HepG2 (cell line): ENCODE data around the gene PTHLH. TPM values are rescaled to one million over a fixed set of nuclear protein-coding genes. Genes with fewer than 3 reads are reported as not detected.

Experiments used
- CHD4 ChIP-seq: fragments of 200-600 bp; sonication (generic); IDR thresholded peaks from 2 replicates; pipeline ENCODE4 v1.7.0; 2017; ENCODE audit warnings: mild to moderate bottlenecking, low read length, borderline replicate concordance
- GPN1 ChIP-seq: sonication (generic); formaldehyde crosslinking; IDR thresholded peaks from 2 replicates; pipeline ENCODE4 v1.5.1; 2020; ENCODE audit warnings: missing genetic modification reagents, borderline replicate concordance
- KAT8 ChIP-seq: IDR thresholded peaks from 2 replicates; pipeline ENCODE4 v1.6.1; 2016; ENCODE audit warnings: missing genetic modification reagents, missing compliant biosample characterization
- MAF1 ChIP-seq: sonication (generic); formaldehyde crosslinking; IDR thresholded peaks from 2 replicates; pipeline ENCODE4 v1.5.0; 2020; ENCODE audit warnings: missing genetic modification reagents, borderline replicate concordance
- NKX3-1 ChIP-seq: sonication (generic); formaldehyde crosslinking; IDR thresholded peaks from 2 replicates; pipeline ENCODE4 v1.5.0; 2020; ENCODE audit warnings: missing genetic modification reagents
- PAF1 ChIP-seq: IDR thresholded peaks from 2 replicates; pipeline ENCODE4 v1.6.1; 2016; ENCODE audit warnings: missing genetic modification reagents, missing compliant biosample characterization
- PHF20 ChIP-seq: sonication (generic); formaldehyde crosslinking; IDR thresholded peaks from 2 replicates; pipeline ENCODE4 v1.5.0; 2020; ENCODE audit warnings: mild to moderate bottlenecking, missing genetic modification reagents
- PHF8 ChIP-seq: sonication (generic); formaldehyde crosslinking; IDR thresholded peaks from 2 replicates; pipeline ENCODE4 v1.5.0; 2020; ENCODE audit warnings: missing genetic modification reagents
- ZNF547 ChIP-seq: sonication (generic); formaldehyde crosslinking; IDR thresholded peaks from 2 replicates; pipeline ENCODE4 v1.5.1; 2020; ENCODE audit warnings: mild to moderate bottlenecking, missing genetic modification reagents
- ZNF577 ChIP-seq: sonication (generic); formaldehyde crosslinking; IDR thresholded peaks from 2 replicates; pipeline ENCODE4 v1.4.0; 2020; ENCODE audit warnings: mild to moderate bottlenecking, low read depth, missing genetic modification reagents, borderline replicate concordance
- ZNF761 ChIP-seq: sonication (generic); formaldehyde crosslinking; conservative IDR thresholded peaks from 2 replicates; pipeline ENCODE4 v1.4.0; 2020; ENCODE audit warnings: mild to moderate bottlenecking, missing genetic modification reagents
- ZSCAN20 ChIP-seq: sonication (generic); formaldehyde crosslinking; IDR thresholded peaks from 2 replicates; pipeline ENCODE4 v1.4.0; 2020; ENCODE audit warnings: missing genetic modification reagents, mild to moderate bottlenecking, borderline replicate concordance
- polyA plus RNA-seq, 8 experiments: library from polyadenylated mRNA; depleted of rRNA in 3 of 8; stranded (reverse) in 7 of 8; unstranded in 1 of 8; fragments of >200 nt; fragmentation: Illumina TruSeq in 4 of 8; extraction: Trizol in 4 of 8; gene quantifications; 2 replicates each; pipeline versions ENCODE4 v1.2.1 to v1.2.3, GENCODE V29; 2011 to 2016; ENCODE audit warnings: low read depth in 4 of 8, missing spikeins in 1 of 8, mixed read lengths in 1 of 8; ENCODE audit not compliant: insufficient read depth in 1 of 8
- total RNA-seq, 5 experiments: library from RNA; depleted of rRNA; stranded (reverse); fragments of >200 nt; fragmentation: Illumina TruSeq; extraction: Trizol; gene quantifications; 2 replicates each; pipeline ENCODE4 v1.2.3, GENCODE V29; 2016; ENCODE audit warnings: low read depth in 1 of 5
- TF ChIP-seq, protein P1 (sequence below), 2 experiments: fragments of 450-650 bp in 1 of 2; sonication (generic) in 1 of 2; formaldehyde crosslinking in 1 of 2; IDR thresholded peaks; 2 replicates each; pipeline versions ENCODE4 v1.6.1 to v1.8.0; 2016 to 2022; ENCODE audit warnings: antibody characterized with exemption in 1 of 2, mild to moderate bottlenecking in 1 of 2, missing genetic modification reagents in 1 of 2
- TF ChIP-seq, protein P2 (sequence below): sonication (generic); formaldehyde crosslinking; IDR thresholded peaks from 2 replicates; pipeline ENCODE4 v1.4.0; 2020; ENCODE audit warnings: missing genetic modification reagents, borderline replicate concordance
- TF ChIP-seq, protein P3 (sequence below): sonication (generic); formaldehyde crosslinking; IDR thresholded peaks from 2 replicates; pipeline ENCODE4 v1.4.0; 2020; ENCODE audit warnings: missing genetic modification reagents, borderline replicate concordance

PTHLH gene
- total and polyA plus RNA-seq, 2 of the 13 experiments (the other 11 are each of a cell fraction or from before 2014, with no cell fraction given), result 0.22 TPM; not detected in 1

DNA sequence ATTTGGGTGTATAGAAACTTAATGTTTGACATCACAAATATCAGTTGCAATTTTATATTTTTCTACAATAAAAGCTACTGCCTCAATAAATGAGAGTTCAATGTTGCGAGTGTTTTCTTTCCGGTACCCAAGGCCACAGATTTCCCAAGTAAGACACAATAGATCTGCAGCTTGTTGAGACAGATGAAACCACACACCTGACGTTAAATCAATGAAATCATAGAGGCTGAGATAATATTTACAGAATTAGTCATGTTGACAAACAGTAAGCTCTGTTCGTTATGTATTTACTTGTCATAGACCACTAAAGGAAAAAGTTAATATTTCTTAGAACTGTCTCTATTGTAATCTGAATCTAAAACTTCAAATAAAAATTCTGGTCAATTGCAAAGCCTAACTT lies 49.2 kb upstream of the PTHLH start (continued):
- TF ChIP-seq PHF8 (CRISPR knock-in tag) (no peak), ZSCAN20 (CRISPR knock-in tag) (no peak), PHF20 (no peak), ZNF547 (no peak), ZNF761 (CRISPR knock-in tag) (no peak), CHD4 (no peak), ZNF577 (no peak), KAT8 (CRISPR knock-in tag) (no peak; the same call in 1 of the 2 replicates), GPN1 (CRISPR knock-in tag) (no peak), PAF1 (CRISPR knock-in tag) (no peak), MAF1 (CRISPR knock-in tag) (no peak), NKX3-1 (CRISPR knock-in tag) (no peak)
- TF ChIP-seq, protein P1, sequence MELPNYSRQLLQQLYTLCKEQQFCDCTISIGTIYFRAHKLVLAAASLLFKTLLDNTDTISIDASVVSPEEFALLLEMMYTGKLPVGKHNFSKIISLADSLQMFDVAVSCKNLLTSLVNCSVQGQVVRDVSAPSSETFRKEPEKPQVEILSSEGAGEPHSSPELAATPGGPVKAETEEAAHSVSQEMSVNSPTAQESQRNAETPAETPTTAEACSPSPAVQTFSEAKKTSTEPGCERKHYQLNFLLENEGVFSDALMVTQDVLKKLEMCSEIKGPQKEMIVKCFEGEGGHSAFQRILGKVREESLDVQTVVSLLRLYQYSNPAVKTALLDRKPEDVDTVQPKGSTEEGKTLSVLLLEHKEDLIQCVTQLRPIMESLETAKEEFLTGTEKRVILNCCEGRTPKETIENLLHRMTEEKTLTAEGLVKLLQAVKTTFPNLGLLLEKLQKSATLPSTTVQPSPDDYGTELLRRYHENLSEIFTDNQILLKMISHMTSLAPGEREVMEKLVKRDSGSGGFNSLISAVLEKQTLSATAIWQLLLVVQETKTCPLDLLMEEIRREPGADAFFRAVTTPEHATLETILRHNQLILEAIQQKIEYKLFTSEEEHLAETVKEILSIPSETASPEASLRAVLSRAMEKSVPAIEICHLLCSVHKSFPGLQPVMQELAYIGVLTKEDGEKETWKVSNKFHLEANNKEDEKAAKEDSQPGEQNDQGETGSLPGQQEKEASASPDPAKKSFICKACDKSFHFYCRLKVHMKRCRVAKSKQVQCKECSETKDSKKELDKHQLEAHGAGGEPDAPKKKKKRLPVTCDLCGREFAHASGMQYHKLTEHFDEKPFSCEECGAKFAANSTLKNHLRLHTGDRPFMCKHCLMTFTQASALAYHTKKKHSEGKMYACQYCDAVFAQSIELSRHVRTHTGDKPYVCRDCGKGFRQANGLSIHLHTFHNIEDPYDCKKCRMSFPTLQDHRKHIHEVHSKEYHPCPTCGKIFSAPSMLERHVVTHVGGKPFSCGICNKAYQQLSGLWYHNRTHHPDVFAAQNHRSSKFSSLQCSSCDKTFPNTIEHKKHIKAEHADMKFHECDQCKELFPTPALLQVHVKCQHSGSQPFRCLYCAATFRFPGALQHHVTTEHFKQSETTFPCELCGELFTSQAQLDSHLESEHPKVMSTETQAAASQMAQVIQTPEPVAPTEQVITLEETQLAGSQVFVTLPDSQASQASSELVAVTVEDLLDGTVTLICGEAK (IDR thresholded peaks at IDR 0.05), result no peak
- TF ChIP-seq, protein P1 (CRISPR knock-in tag; IDR thresholded peaks at IDR 0.05), result no peak
- TF ChIP-seq, protein P2, sequence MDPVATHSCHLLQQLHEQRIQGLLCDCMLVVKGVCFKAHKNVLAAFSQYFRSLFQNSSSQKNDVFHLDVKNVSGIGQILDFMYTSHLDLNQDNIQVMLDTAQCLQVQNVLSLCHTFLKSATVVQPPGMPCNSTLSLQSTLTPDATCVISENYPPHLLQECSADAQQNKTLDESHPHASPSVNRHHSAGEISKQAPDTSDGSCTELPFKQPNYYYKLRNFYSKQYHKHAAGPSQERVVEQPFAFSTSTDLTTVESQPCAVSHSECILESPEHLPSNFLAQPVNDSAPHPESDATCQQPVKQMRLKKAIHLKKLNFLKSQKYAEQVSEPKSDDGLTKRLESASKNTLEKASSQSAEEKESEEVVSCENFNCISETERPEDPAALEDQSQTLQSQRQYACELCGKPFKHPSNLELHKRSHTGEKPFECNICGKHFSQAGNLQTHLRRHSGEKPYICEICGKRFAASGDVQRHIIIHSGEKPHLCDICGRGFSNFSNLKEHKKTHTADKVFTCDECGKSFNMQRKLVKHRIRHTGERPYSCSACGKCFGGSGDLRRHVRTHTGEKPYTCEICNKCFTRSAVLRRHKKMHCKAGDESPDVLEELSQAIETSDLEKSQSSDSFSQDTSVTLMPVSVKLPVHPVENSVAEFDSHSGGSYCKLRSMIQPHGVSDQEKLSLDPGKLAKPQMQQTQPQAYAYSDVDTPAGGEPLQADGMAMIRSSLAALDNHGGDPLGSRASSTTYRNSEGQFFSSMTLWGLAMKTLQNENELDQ (CRISPR knock-in tag), result no peak
- TF ChIP-seq, protein P3, sequence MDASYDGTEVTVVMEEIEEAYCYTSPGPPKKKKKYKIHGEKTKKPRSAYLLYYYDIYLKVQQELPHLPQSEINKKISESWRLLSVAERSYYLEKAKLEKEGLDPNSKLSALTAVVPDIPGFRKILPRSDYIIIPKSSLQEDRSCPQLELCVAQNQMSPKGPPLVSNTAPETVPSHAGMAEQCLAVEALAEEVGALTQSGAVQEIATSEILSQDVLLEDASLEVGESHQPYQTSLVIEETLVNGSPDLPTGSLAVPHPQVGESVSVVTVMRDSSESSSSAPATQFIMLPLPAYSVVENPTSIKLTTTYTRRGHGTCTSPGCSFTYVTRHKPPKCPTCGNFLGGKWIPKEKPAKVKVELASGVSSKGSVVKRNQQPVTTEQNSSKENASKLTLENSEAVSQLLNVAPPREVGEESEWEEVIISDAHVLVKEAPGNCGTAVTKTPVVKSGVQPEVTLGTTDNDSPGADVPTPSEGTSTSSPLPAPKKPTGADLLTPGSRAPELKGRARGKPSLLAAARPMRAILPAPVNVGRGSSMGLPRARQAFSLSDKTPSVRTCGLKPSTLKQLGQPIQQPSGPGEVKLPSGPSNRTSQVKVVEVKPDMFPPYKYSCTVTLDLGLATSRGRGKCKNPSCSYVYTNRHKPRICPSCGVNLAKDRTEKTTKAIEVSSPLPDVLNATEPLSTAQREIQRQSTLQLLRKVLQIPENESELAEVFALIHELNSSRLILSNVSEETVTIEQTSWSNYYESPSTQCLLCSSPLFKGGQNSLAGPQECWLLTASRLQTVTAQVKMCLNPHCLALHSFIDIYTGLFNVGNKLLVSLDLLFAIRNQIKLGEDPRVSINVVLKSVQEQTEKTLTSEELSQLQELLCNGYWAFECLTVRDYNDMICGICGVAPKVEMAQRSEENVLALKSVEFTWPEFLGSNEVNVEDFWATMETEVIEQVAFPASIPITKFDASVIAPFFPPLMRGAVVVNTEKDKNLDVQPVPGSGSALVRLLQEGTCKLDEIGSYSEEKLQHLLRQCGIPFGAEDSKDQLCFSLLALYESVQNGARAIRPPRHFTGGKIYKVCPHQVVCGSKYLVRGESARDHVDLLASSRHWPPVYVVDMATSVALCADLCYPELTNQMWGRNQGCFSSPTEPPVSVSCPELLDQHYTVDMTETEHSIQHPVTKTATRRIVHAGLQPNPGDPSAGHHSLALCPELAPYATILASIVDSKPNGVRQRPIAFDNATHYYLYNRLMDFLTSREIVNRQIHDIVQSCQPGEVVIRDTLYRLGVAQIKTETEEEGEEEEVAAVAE (CRISPR knock-in tag), result no peak
